ENCODE measurements around the gene TMEM221.
A peak's percentile ranks its signal among the peaks of the same experiment; 100 is the strongest.

Gene TMEM221

GRCh38 chr19:17394891-17395415 is 53.5 kb downstream of the TMEM221 start (continued):
- peak; percentile 82 for TF ChIP-seq SP2 (tag by site-specific recombination; IDR thresholded peaks at IDR 0.05)
- TF ChIP-seq PRDM4 (tag by site-specific recombination; IDR thresholded peaks at IDR 0.05): peak; percentile 13; the same call in 1 of the 2 replicates
- TF ChIP-seq ZNF133 (tag by site-specific recombination; IDR thresholded peaks at IDR 0.05): no peak
- no peak for TF ChIP-seq REST (tag by site-specific recombination; IDR thresholded peaks at IDR 0.05)
- no peak for TF ChIP-seq ZNF658 (tag by site-specific recombination; IDR thresholded peaks at IDR 0.05)
- no peak for TF ChIP-seq ELK4 (IDR thresholded peaks at IDR 0.05; ENCODE audit: borderline replicate concordance, low read depth, low read length)
- TF ChIP-seq ZNF600 (tag by site-specific recombination; IDR thresholded peaks at IDR 0.05): peak; percentile 52; the same call in 1 of the 2 replicates
- TF ChIP-seq ZNF211 (tag by site-specific recombination; IDR thresholded peaks at IDR 0.05; ENCODE audit: low read depth): no peak
- no peak for TF ChIP-seq ZNF660 (tag by site-specific recombination; IDR thresholded peaks at IDR 0.05)
- no peak for TF ChIP-seq ZNF426 (tag by site-specific recombination; IDR thresholded peaks at IDR 0.05)
- no peak for TF ChIP-seq YY2 (tag by site-specific recombination; IDR thresholded peaks at IDR 0.05)
- no peak for TF ChIP-seq HOXD13 (CRISPR knock-in tag; IDR thresholded peaks at IDR 0.05; ENCODE audit: borderline replicate concordance)
- TF ChIP-seq ZNF830 (tag by site-specific recombination; IDR thresholded peaks at IDR 0.05; ENCODE audit: low read depth): no peak
- no peak for TF ChIP-seq ZNF19 (tag by site-specific recombination; IDR thresholded peaks at IDR 0.05; ENCODE audit: low read depth)
- TF ChIP-seq INSM2 (tag by site-specific recombination; IDR thresholded peaks at IDR 0.05): peak; percentile 46; the same call in 1 of the 2 replicates
- peak; percentile 40; the same call in 1 of the 2 replicates for TF ChIP-seq KLF1 (tag by site-specific recombination; IDR thresholded peaks at IDR 0.05)
- TF ChIP-seq KLF9 (tag by site-specific recombination; IDR thresholded peaks at IDR 0.05; ENCODE audit: low read depth): 0 out of 2 replicates have a peak, but pooled peaks have one; percentile 26
- peak; percentile 59; the same call in 1 of the 2 replicates for TF ChIP-seq ZNF843 (tag by site-specific recombination; IDR thresholded peaks at IDR 0.05)
- TF ChIP-seq BCL11A (tag by site-specific recombination; IDR thresholded peaks at IDR 0.05; ENCODE audit: low read depth): no peak
- peak; percentile 38; the same call in 1 of the 2 replicates for TF ChIP-seq ZNF335 (tag by site-specific recombination; conservative IDR thresholded peaks at IDR 0.05)
- 0 out of 2 replicates have a peak, but pooled peaks have one; percentile 25 for TF ChIP-seq ZNF664 (tag by site-specific recombination; IDR thresholded peaks at IDR 0.05)
- no peak for TF ChIP-seq ZNF544 (tag by site-specific recombination; IDR thresholded peaks at IDR 0.05)
- TF ChIP-seq ZNF302 (tag by site-specific recombination; IDR thresholded peaks at IDR 0.05; ENCODE audit: low read depth): 0 out of 2 replicates have a peak, but pooled peaks have one; percentile 32
- TF ChIP-seq PRDM2 (tag by site-specific recombination; IDR thresholded peaks at IDR 0.05; ENCODE audit: borderline replicate concordance): no peak

All from HEK293 (cell line).